ENCODE measurements around the gene NLGN3.

DNA sequence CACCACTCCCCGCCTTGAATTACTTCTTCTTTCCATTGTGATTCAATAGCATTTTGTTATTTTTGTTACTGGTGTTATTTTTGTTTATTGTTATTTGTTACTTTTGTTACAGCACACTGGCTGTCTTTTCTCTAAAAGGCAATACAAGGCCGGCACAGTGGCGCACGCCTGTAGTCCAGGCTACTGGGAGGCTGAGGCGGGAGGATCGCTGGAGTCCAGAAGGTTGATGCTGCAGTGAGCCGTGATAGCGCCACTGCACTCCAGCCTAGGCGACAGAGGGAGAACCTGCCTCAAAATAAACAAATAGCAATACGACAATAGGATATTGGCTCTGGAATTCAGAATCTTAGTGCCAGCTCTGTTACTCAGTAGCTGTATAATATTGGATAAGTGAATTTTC is 27.3 kb upstream of the NLGN3 start:
- TF ChIP-seq TAF1 (IDR thresholded peaks at IDR 0.05; ENCODE audit: low read depth) (no peak), RAD21 (conservative IDR thresholded peaks at IDR 0.05) (no peak), POLR2AphosphoS5 (IDR thresholded peaks at IDR 0.05) (no peak), SMC3 (conservative IDR thresholded peaks at IDR 0.05; ENCODE audit: poor library complexity) (no peak), EP300 (conservative IDR thresholded peaks at IDR 0.05; ENCODE audit: poor library complexity, severe bottlenecking) (no peak)
- TF ChIP-seq, protein P1, sequence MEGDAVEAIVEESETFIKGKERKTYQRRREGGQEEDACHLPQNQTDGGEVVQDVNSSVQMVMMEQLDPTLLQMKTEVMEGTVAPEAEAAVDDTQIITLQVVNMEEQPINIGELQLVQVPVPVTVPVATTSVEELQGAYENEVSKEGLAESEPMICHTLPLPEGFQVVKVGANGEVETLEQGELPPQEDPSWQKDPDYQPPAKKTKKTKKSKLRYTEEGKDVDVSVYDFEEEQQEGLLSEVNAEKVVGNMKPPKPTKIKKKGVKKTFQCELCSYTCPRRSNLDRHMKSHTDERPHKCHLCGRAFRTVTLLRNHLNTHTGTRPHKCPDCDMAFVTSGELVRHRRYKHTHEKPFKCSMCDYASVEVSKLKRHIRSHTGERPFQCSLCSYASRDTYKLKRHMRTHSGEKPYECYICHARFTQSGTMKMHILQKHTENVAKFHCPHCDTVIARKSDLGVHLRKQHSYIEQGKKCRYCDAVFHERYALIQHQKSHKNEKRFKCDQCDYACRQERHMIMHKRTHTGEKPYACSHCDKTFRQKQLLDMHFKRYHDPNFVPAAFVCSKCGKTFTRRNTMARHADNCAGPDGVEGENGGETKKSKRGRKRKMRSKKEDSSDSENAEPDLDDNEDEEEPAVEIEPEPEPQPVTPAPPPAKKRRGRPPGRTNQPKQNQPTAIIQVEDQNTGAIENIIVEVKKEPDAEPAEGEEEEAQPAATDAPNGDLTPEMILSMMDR (IDR thresholded peaks at IDR 0.05; ENCODE audit: poor library complexity, severe bottlenecking) = no peak
- TF ChIP-seq, protein P2, sequence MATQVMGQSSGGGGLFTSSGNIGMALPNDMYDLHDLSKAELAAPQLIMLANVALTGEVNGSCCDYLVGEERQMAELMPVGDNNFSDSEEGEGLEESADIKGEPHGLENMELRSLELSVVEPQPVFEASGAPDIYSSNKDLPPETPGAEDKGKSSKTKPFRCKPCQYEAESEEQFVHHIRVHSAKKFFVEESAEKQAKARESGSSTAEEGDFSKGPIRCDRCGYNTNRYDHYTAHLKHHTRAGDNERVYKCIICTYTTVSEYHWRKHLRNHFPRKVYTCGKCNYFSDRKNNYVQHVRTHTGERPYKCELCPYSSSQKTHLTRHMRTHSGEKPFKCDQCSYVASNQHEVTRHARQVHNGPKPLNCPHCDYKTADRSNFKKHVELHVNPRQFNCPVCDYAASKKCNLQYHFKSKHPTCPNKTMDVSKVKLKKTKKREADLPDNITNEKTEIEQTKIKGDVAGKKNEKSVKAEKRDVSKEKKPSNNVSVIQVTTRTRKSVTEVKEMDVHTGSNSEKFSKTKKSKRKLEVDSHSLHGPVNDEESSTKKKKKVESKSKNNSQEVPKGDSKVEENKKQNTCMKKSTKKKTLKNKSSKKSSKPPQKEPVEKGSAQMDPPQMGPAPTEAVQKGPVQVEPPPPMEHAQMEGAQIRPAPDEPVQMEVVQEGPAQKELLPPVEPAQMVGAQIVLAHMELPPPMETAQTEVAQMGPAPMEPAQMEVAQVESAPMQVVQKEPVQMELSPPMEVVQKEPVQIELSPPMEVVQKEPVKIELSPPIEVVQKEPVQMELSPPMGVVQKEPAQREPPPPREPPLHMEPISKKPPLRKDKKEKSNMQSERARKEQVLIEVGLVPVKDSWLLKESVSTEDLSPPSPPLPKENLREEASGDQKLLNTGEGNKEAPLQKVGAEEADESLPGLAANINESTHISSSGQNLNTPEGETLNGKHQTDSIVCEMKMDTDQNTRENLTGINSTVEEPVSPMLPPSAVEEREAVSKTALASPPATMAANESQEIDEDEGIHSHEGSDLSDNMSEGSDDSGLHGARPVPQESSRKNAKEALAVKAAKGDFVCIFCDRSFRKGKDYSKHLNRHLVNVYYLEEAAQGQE (IDR thresholded peaks at IDR 0.05; ENCODE audit: borderline replicate concordance) = no peak

All from neural cell (in vitro differentiated cells).